GM19023 (cell line): ENCODE results near the gene ETV3.

ENCODE experiments used
- ATAC-seq: cut with Tn5 transposase; IDR thresholded peaks from one replicate; pipeline ENCODE4 v1.9.1; 2021; ENCODE audit warnings: mild to moderate bottlenecking, moderate library complexity; ENCODE audit not compliant: unreplicated experiment

ETV3 gene

GRCh38 chr1:157162345-157162744, 24.1 kb upstream of the ETV3 start:
- ATAC-seq: no peak

DNA sequence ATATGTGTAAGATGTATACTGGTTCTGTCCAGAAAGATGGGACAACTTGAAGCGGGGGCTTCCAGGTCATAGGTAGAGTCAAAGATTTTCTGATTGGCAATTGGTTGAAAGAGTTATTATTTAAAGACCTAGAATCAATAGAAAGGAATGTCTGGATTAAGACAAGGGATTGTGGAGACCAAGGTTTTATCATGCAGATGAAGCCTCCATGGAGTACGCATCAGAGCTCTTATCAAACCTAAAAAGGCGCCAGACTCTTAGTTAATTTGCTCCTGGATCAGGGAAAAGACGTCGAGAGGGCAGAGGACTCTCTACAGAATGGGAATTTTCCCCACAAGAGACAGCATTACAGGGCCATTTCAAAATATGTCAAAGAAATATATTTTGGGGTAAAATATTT, 23.7 kb upstream of the ETV3 start:
- ATAC-seq: no peak

DNA sequence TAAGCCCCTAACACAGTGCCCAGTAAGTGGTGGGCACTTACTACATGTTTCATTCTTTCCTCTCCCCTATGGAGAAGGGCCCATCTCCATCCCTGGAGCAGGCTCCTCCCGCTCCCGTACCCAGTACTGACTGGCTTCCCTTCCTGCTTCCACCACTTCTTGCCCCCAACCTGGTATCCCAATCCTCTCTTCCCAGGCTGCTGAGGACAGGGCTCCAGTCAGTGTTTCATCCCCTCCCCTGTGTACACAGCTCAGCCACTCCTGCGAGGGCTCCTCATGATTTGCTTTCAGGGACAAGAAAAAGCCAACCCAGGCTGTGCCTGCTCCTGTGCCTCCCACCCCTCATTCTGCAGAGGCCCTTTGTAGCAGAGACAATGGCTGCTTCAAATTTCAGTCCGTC, 20.8 kb upstream of the ETV3 start:
- no peak for ATAC-seq

GRCh38 chr1:157157501-157158190, 19.5 kb upstream of the ETV3 start:
- ATAC-seq: no peak

DNA sequence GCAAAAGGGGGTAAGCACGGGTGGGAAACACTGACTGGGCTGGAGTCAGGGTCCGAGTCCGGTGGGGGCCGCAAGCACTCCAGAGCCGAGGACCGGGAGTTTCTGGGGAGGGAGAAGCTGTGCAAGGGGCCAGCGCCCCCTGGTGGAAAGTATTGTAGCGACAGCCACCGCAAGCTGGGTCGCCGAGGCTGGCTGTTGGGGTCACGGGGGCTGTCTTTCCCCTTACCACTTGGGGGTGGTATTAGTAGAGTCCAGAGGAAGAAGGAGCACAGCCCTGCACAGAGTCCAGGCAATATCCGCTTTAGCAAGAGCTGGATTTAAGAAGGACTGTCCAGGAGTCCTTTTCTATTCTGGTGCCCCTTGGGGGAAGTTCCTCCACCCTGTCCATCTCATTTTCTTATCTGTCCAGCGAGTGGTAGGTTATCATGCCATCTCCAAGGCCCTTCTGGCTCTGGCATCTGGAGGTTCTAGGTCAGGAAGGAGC, 17.9 kb upstream of the ETV3 start:
- peak; percentile 64 for ATAC-seq

- ATAC-seq: no peak
These were observed 17.5 kb upstream of the ETV3 start for GRCh38 chr1:157155658-157156057.

DNA sequence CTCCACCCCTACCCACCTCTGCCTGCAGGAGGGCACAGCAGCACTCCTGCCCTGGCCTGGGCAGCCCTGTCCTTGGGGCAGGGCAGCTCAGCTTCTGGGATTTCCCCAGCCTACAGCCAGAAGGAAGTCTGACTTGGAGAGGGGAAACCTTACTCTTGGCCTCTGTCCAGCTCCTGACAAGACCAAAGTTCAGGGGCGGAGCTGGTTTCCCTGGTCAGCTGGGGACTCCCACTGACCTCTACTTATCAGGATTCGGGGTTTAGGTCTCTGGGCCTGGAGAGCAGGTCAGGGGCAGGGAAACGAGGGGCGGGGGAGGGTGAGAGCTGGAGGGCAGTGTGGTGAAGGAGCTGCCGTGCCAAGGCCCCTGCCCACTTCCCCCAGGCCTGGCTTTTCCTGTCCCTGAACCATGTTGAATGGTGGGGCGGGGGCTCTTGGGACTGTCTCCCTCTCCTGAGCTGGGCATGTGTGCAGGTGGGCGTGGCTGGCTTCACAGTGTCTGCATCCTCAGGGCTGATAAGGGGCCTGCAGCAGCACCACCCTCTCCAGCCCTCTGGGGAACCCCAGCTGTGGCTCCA, 16.8 kb upstream of the ETV3 start:
- ATAC-seq: no peak

DNA sequence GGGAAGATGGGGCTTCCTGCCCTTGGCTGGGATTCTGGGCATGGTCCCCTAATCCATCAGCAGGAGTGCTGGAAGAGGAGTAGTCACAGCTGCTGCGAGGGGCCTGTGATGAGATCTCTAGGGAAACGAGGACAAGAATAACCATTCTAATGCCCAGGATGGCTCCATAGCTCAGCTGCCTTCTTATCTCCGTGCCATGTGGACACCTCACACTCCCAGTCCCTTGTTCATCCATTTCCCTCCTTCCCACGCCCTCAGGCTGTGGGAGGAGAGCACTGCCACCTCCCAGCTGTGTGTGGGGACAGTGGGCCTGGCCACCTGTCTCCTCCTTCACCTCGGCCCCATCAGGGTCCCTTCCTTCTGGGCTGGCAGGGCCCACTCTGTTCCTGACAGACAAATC, 16.1 kb upstream of the ETV3 start:
- no peak for ATAC-seq

DNA sequence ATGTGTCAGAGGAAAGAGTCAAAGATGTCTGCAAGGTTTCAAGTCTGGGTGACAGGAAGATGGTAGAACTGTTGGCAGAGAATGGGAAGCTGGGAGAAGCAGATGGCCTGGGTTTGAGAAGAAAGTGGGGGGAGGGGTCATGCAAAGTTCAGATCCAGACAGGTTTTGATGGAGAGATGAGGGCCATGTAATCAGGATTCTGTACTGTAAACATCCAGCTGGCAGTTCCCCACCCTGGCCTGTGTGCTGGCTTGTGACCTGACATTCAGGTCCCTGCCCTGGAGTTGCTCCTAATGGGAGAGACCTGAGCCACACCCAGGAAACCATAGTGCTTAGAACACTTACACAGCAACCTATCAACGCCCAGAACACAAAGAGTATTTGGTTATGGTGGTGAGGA, 15.6 kb upstream of the ETV3 start:
- no peak for ATAC-seq

DNA sequence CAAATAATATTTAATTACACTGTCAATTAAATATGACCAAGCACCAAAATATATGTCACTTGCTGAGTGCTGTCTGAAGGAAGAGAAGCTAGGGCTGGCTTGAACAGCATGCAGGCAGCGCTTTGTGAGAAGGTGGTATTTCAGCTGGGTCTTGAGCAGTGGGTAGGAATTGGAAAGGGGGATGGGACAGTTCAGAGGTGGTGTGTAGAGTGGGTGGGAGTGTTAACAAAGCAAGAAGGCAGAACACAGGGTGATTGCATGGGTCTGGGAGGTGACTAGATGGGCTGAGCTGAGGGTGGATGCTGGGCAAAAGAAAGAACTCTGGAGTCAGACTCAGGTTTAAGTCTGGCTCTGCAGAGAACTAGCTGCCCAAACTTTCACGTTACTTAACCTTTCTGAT, 14.3 kb upstream of the ETV3 start:
- no peak for ATAC-seq

- no peak for ATAC-seq
These were observed 13.3 kb upstream of the ETV3 start for GRCh38 chr1:157151506-157151905.

GRCh38 chr1:157151073-157151472, 12.9 kb upstream of the ETV3 start:
- no peak for ATAC-seq

- ATAC-seq: no peak
These were observed 12.4 kb upstream of the ETV3 start for GRCh38 chr1:157150631-157151030.

DNA sequence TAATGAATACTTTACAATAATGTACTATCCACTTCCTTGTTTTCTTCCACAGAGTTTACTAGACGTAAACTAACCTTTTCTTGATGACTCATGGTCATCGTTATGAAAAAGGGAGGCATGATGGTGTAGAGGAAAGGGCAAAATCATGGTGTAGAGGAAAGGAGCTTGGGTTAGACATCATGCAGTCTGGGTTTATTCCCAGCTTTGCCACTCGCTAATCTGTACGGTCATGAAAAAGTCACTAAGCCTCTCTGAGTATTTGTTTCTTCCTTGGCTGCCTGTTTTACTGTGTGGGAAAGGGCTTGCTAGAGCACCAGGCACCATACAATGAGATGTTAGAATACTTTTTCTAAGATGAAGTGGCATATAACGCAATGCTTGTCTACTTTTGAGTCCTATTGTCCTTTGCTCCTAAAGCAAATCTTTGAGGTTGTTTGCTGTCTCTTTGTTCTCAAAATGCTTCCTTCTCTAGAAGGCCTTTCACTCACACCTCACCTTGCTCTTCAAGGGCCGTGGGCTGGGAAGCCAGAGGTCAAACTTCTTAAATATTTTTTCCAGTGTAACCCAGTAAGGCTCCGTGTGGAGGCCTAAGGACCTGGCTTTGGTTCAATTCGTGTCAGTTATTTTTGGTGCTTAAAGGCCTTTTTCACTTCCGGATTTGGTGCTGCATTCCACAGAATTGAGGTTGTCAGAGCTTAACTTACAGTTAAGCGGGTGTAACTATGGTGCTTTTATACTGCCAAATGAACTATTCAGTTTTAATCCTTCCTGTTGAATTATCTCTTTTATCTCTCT, 9.9 kb upstream of the ETV3 start:
- ATAC-seq: no peak

DNA sequence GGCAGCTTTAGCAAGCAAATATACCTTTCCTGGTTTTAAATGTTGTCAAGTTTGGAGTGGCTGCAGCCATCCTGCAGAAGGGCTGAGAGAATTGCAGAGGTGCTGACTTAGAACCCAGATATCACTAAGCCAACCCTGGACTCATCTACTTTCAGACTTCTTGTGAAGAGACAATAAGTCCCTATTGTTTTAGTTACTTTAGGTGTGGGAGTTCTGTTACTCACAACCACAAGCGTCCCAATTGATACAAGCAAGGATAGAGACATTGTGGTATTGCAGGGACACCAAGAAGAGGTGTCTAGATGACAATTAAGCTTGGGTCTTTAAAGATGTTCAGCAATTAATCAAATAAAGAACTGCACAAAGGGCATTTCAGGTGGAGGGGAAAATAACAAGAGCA, 8.8 kb upstream of the ETV3 start:
- ATAC-seq: no peak

- ATAC-seq: no peak
These were observed 8.0 kb upstream of the ETV3 start for GRCh38 chr1:157146244-157146643.

DNA sequence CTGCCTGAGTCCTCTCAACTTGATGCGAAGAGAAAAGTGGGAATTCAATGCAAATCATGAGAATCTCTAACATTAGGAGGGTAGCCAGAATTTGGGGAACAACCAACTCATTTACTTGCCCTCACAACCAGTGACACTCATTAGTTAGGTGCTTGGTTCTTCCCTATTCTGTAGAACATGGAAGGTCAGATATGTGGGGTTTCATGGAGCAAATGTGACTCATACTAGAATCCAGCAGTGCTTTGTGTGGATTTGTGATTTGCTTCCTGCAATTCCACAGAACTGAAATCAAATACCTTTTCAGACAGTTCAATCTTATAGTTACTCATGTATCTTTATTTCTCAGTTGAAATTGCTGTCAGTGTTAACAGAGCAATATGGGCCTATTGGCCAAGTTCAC, 6.9 kb upstream of the ETV3 start:
- ATAC-seq: no peak

GRCh38 chr1:157144509-157144908, 6.3 kb upstream of the ETV3 start:
- ATAC-seq: no peak

- no peak for ATAC-seq
These were observed 4.7 kb upstream of the ETV3 start for GRCh38 chr1:157142765-157143423.

DNA sequence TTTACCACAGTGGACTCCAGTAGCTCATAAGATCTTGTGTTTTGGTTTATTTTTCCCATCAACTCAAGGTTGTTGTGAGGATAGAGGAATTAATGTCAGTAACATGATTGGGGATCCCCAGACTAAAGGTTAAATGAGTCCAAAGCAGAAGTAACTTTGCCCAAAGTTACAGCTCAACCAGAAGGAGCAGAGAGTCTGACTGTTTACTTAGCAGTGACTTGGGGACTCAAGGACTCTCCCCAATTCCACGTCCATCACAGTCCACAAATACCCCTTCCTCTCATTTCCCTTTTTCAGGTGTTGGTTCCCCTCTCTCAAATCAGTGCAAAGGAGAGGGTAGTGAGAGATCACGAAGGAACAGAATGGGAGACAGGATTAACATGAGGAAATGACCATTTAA, 4.0 kb upstream of the ETV3 start:
- ATAC-seq: no peak

DNA sequence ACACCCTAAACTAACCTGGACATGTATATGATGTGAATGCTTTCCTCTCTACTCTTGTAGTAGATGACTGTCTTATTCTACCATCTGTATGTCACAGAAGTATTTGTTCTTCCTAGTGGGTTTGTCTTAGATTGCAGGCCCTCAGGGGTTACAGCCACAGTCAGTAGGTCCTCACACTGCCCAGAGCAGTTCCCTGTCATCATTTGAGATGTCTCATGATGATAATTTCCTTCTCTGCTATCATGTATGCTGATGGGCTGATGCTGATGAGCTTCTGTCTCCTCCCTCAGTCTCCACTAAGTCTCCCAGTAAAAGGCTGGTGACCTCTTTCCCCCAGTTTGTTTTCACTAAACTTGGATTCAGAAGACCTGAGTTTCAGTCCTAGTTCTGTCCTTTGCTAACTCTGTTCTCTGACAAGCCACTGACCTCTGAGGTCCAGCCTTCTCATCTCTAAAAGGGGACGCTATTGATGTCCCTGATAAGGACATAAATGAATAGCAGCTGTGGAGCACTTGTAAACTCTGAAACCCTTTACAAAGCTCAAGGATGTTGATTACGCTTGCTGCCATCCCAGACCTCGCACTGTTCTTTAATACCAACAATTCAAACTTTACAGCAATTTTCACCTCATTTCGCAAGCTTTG, 3.1 kb upstream of the ETV3 start:
- ATAC-seq: no peak
